Prostate gland (tissue), 2 donors: ENCODE measurements around the gene MYO16.

ENCODE experiments used
- POLR2A ChIP-seq: fragments of 450-650 bp; IDR thresholded peaks from one replicate; pipeline ENCODE4 v1.6.1; 2016; ENCODE audit warnings: antibody characterized with exemption, mild to moderate bottlenecking
- TF ChIP-seq, protein P1 (sequence below), 4 experiments: fragments of 200-600 bp in 2 of 4; fragments of 450-650 bp in 2 of 4; sonication (generic) in 2 of 4; IDR thresholded peaks; 1 replicate in 3 of 4; 2 replicates in 1 of 4; pipeline ENCODE4 v1.5.1; 2016 to 2019; ENCODE audit warnings: antibody characterized with exemption in 4 of 4, mild to moderate bottlenecking in 2 of 4, moderate library complexity in 2 of 4

- TF ChIP-seq POLR2A, result no peak
- TF ChIP-seq, protein P1, sequence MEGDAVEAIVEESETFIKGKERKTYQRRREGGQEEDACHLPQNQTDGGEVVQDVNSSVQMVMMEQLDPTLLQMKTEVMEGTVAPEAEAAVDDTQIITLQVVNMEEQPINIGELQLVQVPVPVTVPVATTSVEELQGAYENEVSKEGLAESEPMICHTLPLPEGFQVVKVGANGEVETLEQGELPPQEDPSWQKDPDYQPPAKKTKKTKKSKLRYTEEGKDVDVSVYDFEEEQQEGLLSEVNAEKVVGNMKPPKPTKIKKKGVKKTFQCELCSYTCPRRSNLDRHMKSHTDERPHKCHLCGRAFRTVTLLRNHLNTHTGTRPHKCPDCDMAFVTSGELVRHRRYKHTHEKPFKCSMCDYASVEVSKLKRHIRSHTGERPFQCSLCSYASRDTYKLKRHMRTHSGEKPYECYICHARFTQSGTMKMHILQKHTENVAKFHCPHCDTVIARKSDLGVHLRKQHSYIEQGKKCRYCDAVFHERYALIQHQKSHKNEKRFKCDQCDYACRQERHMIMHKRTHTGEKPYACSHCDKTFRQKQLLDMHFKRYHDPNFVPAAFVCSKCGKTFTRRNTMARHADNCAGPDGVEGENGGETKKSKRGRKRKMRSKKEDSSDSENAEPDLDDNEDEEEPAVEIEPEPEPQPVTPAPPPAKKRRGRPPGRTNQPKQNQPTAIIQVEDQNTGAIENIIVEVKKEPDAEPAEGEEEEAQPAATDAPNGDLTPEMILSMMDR (IDR thresholded peaks at IDR 0.05), result no peak
Observed at GRCh38 chr13:109214393-109214792, 585.0 kb downstream of the MYO16 start.
